Stimulated activated CD4-positive, alpha-beta T cell treated with anti-CD3 and anti-CD28 coated beads, Interleukin-2, amount 100 ng/mL, for 48 hours (primary cell): ENCODE data around the gene BIRC6.

Experiments used
- DNase-seq, 2 donors: peaks; one replicate each; pipeline ENCODE4 v3.0.0-alpha.2; 2020

BIRC6 gene

DNA sequence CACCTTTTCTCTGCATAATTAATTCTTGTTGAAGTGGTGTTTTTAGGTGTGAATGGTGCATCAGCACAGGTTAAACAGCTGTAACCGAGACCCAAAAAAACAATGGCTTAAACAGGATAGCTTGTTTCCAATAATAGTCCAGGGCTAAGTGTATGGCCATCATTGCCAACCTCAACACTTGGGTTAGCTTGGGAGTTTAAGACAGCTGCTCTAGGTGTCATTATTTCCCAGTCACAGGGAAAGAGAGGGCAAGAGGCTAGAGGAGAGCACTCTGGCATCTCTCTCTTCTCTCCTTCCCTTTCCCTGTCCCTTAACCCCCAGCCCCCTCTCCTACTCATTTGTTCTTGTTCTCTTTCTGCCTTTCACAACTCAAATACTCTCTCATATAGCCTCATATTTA lies 21.1 kb downstream of the BIRC6 start:
- DNase-seq: no peak

GRCh38 chr2:32379352-32379751 lies 22.5 kb downstream of the BIRC6 start:
- no peak for DNase-seq

- no peak for DNase-seq
These were observed 27.0 kb downstream of the BIRC6 start for GRCh38 chr2:32383858-32384257.

GRCh38 chr2:32384529-32384928 lies 27.7 kb downstream of the BIRC6 start:
- DNase-seq: no peak

- no peak for DNase-seq
These were observed 29.9 kb downstream of the BIRC6 start for GRCh38 chr2:32386739-32387138.

DNA sequence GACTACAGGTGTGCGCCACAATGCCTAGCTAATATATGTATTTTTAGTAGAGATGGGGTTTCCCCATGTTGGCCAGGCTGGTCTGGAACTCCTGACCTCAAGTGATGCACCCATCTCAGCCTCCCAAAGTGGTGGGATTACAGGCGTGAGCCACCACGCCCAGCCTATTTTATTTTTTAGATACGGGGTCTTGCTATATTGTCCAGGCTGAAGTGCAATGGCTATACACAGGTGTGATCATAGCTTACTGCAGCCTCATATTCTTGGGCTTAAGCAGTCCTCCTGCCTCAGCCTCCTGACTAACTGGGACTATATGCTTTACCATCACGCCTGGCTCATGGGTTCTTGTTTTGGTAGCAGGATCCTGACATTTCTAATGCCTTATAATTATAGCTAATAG lies 42.4 kb downstream of the BIRC6 start:
- DNase-seq: no peak

DNA sequence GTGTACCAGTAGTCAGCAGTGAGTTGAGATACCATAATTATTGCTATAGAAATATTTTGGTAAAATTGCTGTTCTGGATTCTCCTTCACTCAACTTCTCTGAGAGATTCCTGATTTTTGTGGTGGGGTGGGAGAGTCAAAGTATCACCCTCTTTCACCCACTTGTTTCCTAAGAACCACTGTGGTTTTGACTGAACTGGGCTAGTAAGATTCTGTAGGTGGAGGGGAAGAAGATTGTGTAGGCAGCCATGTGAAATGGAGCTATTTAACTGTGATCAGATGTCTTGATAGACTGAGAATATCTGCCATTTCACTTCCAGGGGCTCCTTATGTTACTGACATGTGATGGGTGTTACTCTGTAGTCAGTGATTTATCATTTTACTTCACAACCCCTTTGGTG lies 45.3 kb downstream of the BIRC6 start:
- no peak for DNase-seq

DNA sequence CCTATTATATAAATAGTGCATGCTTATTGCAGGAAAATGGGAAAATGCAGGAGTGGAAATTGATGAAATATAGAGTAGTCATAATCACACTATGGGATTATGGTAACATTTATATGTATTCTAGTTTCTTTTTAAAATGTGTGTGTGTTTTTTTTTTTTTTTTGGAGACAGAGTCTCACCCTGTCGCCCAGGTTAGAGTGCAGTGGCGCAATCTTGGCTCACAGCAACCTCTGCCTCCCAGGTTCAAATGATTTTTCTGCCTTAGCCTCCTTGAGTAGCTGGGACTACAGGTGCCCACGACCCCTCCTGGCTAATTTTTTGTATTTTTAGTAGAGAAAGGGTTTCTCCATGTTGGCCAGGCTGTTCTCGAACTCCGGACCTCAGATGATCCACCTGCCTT lies 47.0 kb downstream of the BIRC6 start:
- DNase-seq: no peak

DNA sequence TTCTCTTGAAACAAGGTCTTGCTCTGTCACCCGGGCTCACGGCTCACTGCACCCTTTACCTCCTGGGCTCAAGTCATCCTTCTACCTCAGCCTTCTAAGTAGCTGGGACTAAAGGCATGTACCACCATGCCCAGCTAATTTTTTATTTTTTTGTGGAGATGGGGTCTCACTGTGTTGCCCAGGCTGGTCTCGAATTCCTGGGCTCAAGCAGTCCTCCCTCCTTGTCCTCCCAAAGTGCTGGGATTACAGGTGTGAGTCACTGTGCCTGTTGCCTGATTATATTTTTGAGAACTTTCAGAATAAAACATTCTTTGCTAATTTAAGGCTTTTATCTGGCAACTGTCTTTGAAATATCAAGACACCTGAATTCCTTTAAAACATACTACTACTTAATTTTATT lies 47.9 kb downstream of the BIRC6 start:
- DNase-seq: no peak

DNA sequence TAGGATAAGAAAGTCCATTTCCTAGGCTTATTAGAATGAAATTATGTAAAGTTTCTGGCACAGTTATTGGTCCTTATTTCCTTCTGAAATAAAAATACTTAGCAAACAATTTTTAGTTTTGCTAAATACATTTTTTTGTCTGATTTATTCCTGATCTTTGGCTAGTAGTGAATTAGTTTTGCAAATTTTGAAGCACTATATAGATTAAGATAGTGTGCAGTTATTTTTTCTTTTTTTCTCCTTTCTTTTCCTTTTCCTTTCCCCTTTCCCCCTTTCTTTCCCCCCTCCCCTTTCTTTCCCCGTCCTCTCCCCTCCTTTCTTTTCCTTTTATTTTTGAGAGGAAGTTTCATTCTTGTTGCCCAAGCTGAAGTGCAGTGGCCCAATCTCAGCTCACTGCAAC lies 59.7 kb downstream of the BIRC6 start:
- DNase-seq: no peak

DNA sequence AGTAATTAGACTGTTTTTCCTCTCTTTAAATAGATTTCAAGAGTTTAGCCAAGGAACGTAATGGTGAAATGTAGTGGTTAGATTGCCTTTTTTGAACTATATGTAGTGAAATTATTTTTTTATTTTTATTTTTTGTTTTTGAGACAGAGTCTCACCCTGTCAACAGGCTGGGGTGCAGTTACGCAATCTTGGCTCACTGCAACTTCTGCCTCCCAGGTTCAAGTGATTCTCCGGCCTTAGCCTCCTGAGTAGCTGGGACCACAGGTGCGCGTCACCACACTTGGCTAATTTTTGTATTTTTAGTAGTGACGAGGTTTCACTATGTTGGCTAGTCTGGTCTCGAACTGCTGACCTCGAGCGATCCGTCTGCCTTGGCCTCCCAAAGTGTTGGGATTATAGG lies 60.8 kb downstream of the BIRC6 start:
- no peak for DNase-seq

DNA sequence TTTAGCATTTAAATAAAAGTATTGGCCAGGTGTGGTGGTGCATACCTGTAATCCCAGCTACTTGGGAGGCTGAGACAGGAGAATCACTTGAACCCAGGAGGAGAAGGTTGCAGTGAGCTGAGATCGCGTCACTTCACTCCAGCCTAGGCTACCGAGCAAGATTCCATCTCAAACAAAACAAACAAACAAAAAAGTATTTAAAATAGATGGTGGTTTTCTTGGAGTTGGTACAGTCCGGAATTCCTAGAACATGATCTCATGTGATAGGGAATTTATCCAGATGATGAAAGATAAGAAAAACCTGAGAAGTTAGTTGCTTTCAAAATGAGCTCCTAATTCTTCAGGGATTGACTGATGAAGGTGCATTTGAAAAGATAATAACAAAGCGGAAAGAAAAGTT lies 62.0 kb downstream of the BIRC6 start:
- no peak for DNase-seq

- DNase-seq: no peak
These were observed 65.3 kb downstream of the BIRC6 start for GRCh38 chr2:32422133-32422532.

DNA sequence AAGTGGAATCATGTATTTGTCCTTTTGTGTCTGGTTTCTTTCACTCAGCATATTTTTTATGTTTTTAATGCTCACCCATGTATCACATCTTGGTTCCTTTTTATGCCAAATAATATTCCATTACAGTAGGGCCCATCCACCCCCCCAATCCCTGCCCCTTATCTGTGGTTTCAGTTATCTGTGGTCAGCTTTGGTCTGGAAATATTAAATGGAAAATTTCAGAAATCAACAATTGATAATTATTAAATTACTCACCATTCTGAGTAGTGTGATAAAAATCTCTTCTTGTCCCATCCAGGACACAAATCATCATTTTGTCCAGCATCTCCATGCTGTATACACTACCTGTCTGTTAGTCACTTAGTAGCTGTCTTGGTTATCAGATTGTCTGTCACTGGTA lies 66.7 kb downstream of the BIRC6 start:
- no peak for DNase-seq

GRCh38 chr2:32424739-32425138 lies 67.9 kb downstream of the BIRC6 start:
- DNase-seq: no peak

GRCh38 chr2:32425719-32426141 lies 68.9 kb downstream of the BIRC6 start:
- DNase-seq: no peak

GRCh38 chr2:32427672-32428610 lies 71.1 kb downstream of the BIRC6 start:
- DNase-seq: no peak

DNA sequence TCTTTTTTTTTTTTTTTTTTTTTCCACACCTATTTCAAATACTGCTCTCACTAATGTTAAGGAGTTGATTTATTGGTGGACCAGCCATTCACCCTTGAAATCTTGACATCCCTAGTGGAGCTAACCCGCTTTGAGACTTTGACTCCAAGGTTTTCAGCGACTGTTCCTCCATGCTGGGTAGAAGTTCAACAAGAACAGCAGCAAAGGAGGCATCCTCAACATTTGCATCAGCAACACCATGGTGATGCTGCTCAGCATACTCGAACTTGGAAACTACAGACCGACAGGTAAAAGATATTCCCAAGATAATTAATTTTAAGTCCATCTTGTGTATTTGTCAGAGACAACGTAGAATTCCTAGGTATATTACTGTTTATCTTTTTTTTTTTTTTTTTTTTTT lies 74.0 kb downstream of the BIRC6 start:
- no peak for DNase-seq

GRCh38 chr2:32436150-32436549 lies 79.3 kb downstream of the BIRC6 start:
- no peak for DNase-seq

DNA sequence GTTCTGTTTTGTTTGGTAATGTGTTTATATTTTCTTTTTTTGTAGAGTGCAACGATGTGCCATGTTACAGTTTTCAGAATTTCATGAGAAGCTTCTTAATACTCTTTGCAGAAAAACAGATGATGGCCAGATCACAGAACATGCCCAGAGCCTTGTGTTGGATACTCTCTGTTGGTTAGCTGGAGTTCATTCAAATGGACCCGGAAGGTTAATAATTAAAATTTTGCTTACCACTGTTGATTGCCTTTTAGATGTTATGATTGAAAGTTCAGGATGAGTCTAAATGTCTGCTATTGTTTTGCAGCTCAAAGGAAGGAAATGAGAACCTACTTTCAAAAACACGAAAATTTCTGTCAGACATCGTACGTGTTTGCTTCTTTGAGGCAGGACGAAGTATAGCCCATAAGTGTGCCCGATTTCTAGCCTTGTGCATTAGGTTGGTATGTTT lies 85.2 kb downstream of the BIRC6 start:
- no peak for DNase-seq

DNA sequence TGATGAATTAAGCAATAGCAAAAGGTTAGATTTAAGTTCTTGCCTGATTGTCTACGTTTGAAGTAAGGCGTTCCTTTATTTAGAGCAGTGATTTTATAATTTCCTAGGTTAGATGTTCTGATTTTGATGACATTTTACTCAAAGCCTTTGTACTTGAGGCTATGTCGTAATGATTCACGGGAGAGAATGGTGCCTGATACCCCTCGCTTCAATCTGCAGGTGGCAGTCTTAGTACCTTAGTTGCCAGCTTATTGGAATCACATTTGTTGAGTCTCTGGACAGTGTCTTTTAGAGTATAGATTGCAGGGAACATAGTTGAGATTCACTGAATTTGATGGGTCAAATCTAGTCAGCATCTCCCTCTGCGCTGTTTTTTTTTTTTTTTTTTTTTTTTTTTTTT lies 89.5 kb downstream of the BIRC6 start:
- no peak for DNase-seq

- no peak for DNase-seq
These were observed 94.0 kb downstream of the BIRC6 start for GRCh38 chr2:32450851-32451250.

- no peak for DNase-seq
These were observed 95.7 kb downstream of the BIRC6 start for GRCh38 chr2:32452338-32453064.
